Esophagus squamous epithelium (tissue), 5 donors: ENCODE results near the gene EHD4. TPM values are rescaled to one million over a fixed set of nuclear protein-coding genes. Genes with fewer than 3 reads are reported as not detected.

Experiments
- DNase-seq: peaks from one replicate; lab custom pipeline; 2025; lab: John Stamatoyannopoulos, UW
- H3K27ac ChIP-seq, 4 donors: fragments of 200-600 bp; sonication (generic); one replicate each; pipeline ENCODE4 v1.5.1; 2016 to 2019; ENCODE audit warnings: mild to moderate bottlenecking in 1 of 4
- H3K27me3 ChIP-seq, 4 donors: fragments of 200-600 bp; sonication (generic); 1 replicate in 3 of 4; 2 replicates in 1 of 4; pipeline versions ENCODE4 v1.5.1 to v1.6.0; 2017 to 2021; ENCODE audit warnings: antibody characterized with exemption in 1 of 4
- H3K36me3 ChIP-seq, 3 donors: fragments of 200-600 bp; sonication (generic); one replicate each; pipeline ENCODE4 v1.5.1; 2016 to 2019
- H3K4me1 ChIP-seq, 3 donors: fragments of 200-600 bp; sonication (generic); one replicate each; pipeline ENCODE4 v1.5.1; 2017 to 2019
- H3K4me3 ChIP-seq, 4 donors: fragments of 200-600 bp; sonication (generic); 1 replicate in 3 of 4; 2 replicates in 1 of 4; pipeline ENCODE4 v1.5.1; 2016 to 2019; ENCODE audit warnings: mild to moderate bottlenecking in 2 of 4, moderate library complexity in 1 of 4
- H3K9me3 ChIP-seq, 3 donors: fragments of 200-600 bp; sonication (generic); one replicate each; pipeline ENCODE4 v1.5.1; 2016 to 2019
- CTCF ChIP-seq, 6 experiments: fragments of 450-650 bp in 4 of 6; fragments of 200-600 bp in 2 of 6; sonication (generic) in 2 of 6; IDR thresholded peaks; one replicate each; pipeline ENCODE4 v1.5.1; 2016 to 2019; ENCODE audit warnings: antibody characterized with exemption in 6 of 6, mild to moderate bottlenecking in 4 of 6, moderate library complexity in 4 of 6
- POLR2A ChIP-seq, 4 donors: fragments of 450-650 bp; IDR thresholded peaks; one replicate each; pipeline ENCODE4 v1.6.1; 2017; ENCODE audit warnings: antibody characterized with exemption in 4 of 4, mild to moderate bottlenecking in 4 of 4, moderate library complexity in 3 of 4
- WGBS, 2 donors: methylation state at CpG; one replicate each; pipeline ENCODE4 v1.1.5; 2018; 5-methylcytosine and 5-hydroxymethylcytosine counted together
- intact Hi-C: fragments of 100-400 bp; cut with DNase I; formaldehyde crosslinking; loops from one replicate; pipeline ENCODE4 v1.15.0; 2022
- total RNA-seq, 4 donors: library from RNA; depleted of rRNA; stranded (reverse); fragments of >200 nt; gene quantifications; one replicate each; pipeline ENCODE4 v1.1.0, GENCODE V29; 2016
- donor health status: DM: yes; HTN: yes; CAD: no.

EHD4 gene
- total RNA-seq, 4 donors from 2014 or later: 25.4 to 45.3 (median 27.8) TPM

DNA sequence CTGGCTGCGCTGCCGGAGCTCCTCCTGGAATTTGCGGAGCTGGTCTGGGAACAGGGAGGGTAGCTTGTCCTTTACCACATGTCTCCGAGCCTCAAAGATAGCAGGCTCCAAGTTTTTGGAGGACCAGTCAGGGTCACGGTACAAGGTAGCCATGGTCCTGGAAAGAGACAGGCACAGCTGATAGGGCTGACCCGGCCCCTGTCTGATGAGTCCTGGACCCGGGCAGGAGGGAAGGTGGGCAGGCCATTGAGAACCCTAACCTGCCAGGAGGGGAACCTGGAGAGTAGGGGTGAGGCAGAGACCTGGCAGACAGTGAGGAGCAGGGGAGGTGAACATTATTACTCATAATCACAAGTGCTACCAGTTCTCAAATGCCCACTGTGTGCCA is 20.4 kb upstream of the EHD4 start:
- intact Hi-C loops: no loop called here
- Histone ChIP-seq H3K27ac (no peak overlapping the region), H3K36me3 (no peaks in the 10 kb centered on the region), H3K27me3 (peaks cover 0 to 8% (median 0%) of the 10 kb centered on the region in 4 donors), H3K4me1 (peaks cover 0 to 20% (median 0%) of the 10 kb centered on the region in 3 donors), H3K4me3 (no peak overlapping the region), H3K9me3 (no peaks in the 10 kb centered on the region)
- no peak for DNase-seq
- 85 to 96% methylated on average over 6 of the region's 7 CpGs for WGBS, 2 donors
- TF ChIP-seq CTCF (IDR thresholded peaks at IDR 0.05) (no peak), POLR2A (IDR thresholded peaks at IDR 0.05) (no peak)

DNA sequence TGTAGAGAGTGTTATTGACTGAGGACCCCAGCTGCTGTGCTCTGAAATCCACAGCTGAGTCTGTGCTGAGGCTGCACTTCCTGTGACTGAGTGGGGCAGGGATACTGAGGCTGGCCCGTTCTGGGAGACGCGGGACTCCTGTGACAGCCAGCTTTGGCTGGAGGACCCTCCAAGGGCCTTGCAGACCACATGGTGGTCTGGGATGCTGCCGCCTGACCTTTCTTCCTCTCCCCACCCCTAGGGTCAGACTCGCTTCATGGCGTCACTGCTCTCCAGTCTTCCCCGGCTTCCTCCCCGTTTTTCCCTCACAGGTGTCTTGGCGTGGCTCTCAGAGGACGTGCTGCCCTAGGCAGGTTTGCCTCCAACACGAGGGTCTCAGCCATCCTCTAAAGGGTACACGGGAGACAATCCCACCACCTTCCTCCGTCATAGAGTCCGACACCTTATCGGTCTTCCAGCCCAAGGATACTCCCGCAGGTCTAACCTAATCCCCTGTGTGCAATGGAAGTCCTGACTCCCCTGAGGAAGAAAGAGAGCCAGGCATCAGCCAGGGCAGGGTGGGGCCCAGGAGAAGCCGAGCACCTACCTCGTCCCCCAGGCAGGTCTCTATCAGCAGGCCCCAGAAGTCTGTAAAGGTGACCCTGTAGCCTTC is 19.9 kb upstream of the EHD4 start:
- no peak for DNase-seq
- H3K27ac ChIP-seq: no peak overlapping the region
- H3K36me3 ChIP-seq: no peaks in the 10 kb centered on the region
- H3K9me3 ChIP-seq: no peaks in the 10 kb centered on the region
- TF ChIP-seq POLR2A (IDR thresholded peaks at IDR 0.05) (no peak), CTCF (IDR thresholded peaks at IDR 0.05) (no peak)
- peaks cover 0 to 8% (median 0%) of the 10 kb centered on the region in 4 donors for H3K27me3 ChIP-seq
- WGBS, 2 donors: 91 to 92% methylated on average over 13 to 15 of the region's 18 CpGs
- H3K4me1 ChIP-seq: peaks cover 0 to 15% (median 0%) of the 10 kb centered on the region in 3 donors
- no peak overlapping the region for H3K4me3 ChIP-seq
- intact Hi-C loops: no loop called here

GRCh38 chr15:41990691-41991090 is 18.3 kb upstream of the EHD4 start:
- Histone ChIP-seq H3K36me3 (no peaks in the 10 kb centered on the region), H3K4me3 (no peak overlapping the region), H3K4me1 (peaks cover 0 to 10% (median 0%) of the 10 kb centered on the region in 3 donors), H3K27ac (no peak overlapping the region), H3K9me3 (no peaks in the 10 kb centered on the region), H3K27me3 (peaks cover 0 to 8% (median 0%) of the 10 kb centered on the region in 4 donors)
- no peak for DNase-seq
- WGBS, 2 donors: 80 to 100% methylated on average over 1 of the region's 3 CpGs
- intact Hi-C loops: no loop called here
- TF ChIP-seq POLR2A (IDR thresholded peaks at IDR 0.05) (no peak), CTCF (IDR thresholded peaks at IDR 0.05) (no peak)

DNA sequence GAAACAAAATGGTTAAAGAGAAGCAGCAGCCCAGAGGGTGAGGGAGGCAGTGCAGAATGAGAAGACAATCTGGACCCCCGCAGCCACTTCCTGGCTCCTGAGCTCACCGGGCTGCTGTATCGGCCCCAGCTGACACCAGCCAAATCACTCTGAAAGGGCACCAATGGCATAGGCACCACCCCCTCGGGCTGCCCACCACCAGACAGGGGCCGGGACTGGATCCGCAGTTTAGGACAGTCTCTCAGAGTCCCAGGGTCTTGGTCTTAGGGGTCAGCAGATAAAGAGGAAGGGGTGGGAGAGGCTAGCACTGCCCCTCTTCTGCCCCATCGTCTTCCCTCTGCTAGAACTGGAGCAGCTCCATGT is 17.9 kb upstream of the EHD4 start:
- Histone ChIP-seq H3K27ac (no peak overlapping the region), H3K4me3 (no peak overlapping the region), H3K9me3 (no peaks in the 10 kb centered on the region), H3K4me1 (peaks cover 0 to 10% (median 0%) of the 10 kb centered on the region in 3 donors), H3K36me3 (no peaks in the 10 kb centered on the region), H3K27me3 (peaks cover 0 to 8% (median 0%) of the 10 kb centered on the region in 4 donors)
- intact Hi-C loops: no loop called here
- no peak for DNase-seq
- 59 to 67% methylated on average over 5 of the region's 7 CpGs for WGBS, 2 donors
- TF ChIP-seq CTCF (IDR thresholded peaks at IDR 0.05) (no peak), POLR2A (IDR thresholded peaks at IDR 0.05) (no peak)

- Histone ChIP-seq H3K27ac (no peak overlapping the region), H3K27me3 (peaks cover 0 to 8% (median 0%) of the 10 kb centered on the region in 4 donors), H3K4me1 (peaks cover 0 to 10% (median 0%) of the 10 kb centered on the region in 3 donors), H3K36me3 (no peaks in the 10 kb centered on the region), H3K9me3 (no peaks in the 10 kb centered on the region), H3K4me3 (no peak overlapping the region)
- intact Hi-C loops: loop anchor here (5.0 to 10.0 kb wide), 2 partner anchors 73 to 145 kb away; no protein-coding TSS in a partner anchor
- DNase-seq: peak; percentile 7
- no peak for TF ChIP-seq POLR2A (IDR thresholded peaks at IDR 0.05)
- TF ChIP-seq CTCF (IDR thresholded peaks at IDR 0.05): peak; percentile 95 to 99 (median 98)
- 13 to 20% methylated on average over 4 of the region's 9 CpGs for WGBS, 2 donors
These were observed 17.4 kb upstream of the EHD4 start for GRCh38 chr15:41989573-41990242.
